ENCODE results near the gene SLC2A4RG. TPM values are rescaled to one million over a fixed set of nuclear protein-coding genes. Genes with fewer than 3 reads are reported as not detected.

SLC2A4RG gene
- total and polyA plus RNA-seq, 2 of the 13 experiments (the other 11 are each of a cell fraction or from before 2014, with no cell fraction given), result 91.4 to 95.9 TPM

DNA sequence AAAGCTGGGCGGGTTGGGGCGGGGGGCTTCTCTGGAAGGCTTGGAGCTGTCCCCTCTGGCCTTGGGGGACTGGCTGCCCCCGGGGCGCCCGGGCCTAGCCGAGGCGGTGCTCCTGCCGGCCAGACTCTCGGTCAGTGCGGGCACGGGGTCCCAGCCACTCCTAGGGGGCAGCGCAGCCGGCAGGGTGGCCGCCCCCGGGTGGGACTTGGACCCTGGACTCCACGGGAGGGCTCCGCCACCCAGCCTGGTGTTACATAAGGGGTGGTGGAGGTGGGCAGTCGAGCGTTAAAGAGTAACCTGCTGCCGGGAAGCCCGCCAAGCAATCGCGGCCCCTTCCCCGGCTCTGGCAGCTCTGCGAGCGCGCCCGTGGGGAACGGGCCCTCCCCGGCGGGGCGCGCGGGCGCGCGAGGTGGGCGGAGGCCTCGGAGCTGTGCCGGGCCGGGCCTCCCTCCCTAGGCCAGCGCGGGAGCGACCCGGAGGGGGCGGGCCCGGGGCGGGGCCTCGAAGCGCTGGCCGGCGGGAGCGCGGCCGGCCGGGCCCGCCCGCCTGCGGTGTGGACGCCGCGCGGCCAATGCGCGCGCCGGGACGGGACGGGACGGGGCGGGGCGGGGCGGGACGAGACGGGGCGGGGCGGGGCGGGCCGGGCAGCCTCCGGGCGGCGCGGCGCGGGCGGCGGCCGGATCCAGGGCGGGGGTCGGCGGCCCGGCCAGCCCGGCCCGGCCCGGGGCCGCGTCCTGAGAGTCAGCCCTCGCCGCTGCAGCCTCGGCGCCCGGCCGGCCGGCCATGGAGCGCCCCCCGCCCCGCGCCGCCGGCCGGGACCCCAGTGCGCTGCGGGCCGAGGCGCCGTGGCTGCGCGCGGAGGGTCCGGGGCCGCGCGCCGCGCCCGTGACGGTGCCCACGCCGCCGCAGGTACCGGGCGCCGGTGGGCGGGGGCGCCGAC lies at the start of gene SLC2A4RG (continued):
- no peak for TF ChIP-seq ZNF354B (CRISPR knock-in tag; IDR thresholded peaks at IDR 0.05)
- TF ChIP-seq BCL6 (CRISPR knock-in tag; IDR thresholded peaks at IDR 0.05), result peak; percentile 87
- TF ChIP-seq, protein P1, sequence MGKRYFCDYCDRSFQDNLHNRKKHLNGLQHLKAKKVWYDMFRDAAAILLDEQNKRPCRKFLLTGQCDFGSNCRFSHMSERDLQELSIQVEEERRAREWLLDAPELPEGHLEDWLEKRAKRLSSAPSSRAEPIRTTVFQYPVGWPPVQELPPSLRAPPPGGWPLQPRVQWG (CRISPR knock-in tag; IDR thresholded peaks at IDR 0.05; ENCODE audit: borderline replicate concordance, low read depth), result no peak
- TF ChIP-seq KMT2B (CRISPR knock-in tag; IDR thresholded peaks at IDR 0.05), result no peak; the same call in 1 of the 2 replicates
- TF ChIP-seq, protein P2, sequence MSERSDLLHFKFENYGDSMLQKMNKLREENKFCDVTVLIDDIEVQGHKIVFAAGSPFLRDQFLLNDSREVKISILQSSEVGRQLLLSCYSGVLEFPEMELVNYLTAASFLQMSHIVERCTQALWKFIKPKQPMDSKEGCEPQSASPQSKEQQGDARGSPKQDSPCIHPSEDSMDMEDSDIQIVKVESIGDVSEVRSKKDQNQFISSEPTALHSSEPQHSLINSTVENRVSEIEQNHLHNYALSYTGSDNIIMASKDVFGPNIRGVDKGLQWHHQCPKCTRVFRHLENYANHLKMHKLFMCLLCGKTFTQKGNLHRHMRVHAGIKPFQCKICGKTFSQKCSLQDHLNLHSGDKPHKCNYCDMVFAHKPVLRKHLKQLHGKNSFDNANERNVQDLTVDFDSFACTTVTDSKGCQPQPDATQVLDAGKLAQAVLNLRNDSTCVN (CRISPR knock-in tag; IDR thresholded peaks at IDR 0.05; ENCODE audit: borderline replicate concordance), result no peak
- TF ChIP-seq, protein P3, sequence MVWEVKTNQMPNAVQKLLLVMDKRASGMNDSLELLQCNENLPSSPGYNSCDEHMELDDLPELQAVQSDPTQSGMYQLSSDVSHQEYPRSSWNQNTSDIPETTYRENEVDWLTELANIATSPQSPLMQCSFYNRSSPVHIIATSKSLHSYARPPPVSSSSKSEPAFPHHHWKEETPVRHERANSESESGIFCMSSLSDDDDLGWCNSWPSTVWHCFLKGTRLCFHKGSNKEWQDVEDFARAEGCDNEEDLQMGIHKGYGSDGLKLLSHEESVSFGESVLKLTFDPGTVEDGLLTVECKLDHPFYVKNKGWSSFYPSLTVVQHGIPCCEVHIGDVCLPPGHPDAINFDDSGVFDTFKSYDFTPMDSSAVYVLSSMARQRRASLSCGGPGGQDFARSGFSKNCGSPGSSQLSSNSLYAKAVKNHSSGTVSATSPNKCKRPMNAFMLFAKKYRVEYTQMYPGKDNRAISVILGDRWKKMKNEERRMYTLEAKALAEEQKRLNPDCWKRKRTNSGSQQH (CRISPR knock-in tag; IDR thresholded peaks at IDR 0.05; ENCODE audit: low read depth), result peak; percentile 42; the same call in 1 of the 2 replicates
- TF ChIP-seq, protein P4, sequence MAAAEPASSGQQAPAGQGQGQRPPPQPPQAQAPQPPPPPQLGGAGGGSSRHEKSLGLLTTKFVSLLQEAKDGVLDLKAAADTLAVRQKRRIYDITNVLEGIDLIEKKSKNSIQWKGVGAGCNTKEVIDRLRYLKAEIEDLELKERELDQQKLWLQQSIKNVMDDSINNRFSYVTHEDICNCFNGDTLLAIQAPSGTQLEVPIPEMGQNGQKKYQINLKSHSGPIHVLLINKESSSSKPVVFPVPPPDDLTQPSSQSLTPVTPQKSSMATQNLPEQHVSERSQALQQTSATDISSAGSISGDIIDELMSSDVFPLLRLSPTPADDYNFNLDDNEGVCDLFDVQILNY (CRISPR knock-in tag; conservative IDR thresholded peaks at IDR 0.05), result peak; percentile 76
- TF ChIP-seq NFYC (CRISPR knock-in tag; IDR thresholded peaks at IDR 0.05), result no peak
- no peak for TF ChIP-seq NCOA5 (CRISPR knock-in tag; IDR thresholded peaks at IDR 0.05)
- TF ChIP-seq SIX4 (CRISPR knock-in tag; IDR thresholded peaks at IDR 0.05), result peak; percentile 61; the same call in 1 of the 2 replicates
- no peak for TF ChIP-seq JUND (CRISPR knock-in tag; IDR thresholded peaks at IDR 0.05)
- no peak for TF ChIP-seq SSRP1 (CRISPR knock-in tag; IDR thresholded peaks at IDR 0.05)
- peak; percentile 75; the same call in 1 of the 2 replicates for TF ChIP-seq ZNF160 (CRISPR knock-in tag; IDR thresholded peaks at IDR 0.05)
- TF ChIP-seq NCOA2 (CRISPR knock-in tag; IDR thresholded peaks at IDR 0.05), result peak; percentile 86
- peak; percentile 95 for TF ChIP-seq PHF21A (CRISPR knock-in tag; IDR thresholded peaks at IDR 0.05)
- TF ChIP-seq TBP (CRISPR knock-in tag; IDR thresholded peaks at IDR 0.05), result peak; percentile 88; the same call in 1 of the 2 replicates
- peak; percentile 48; the same call in 1 of the 2 replicates for TF ChIP-seq ZBTB1 (CRISPR knock-in tag; IDR thresholded peaks at IDR 0.05; ENCODE audit: borderline replicate concordance)
- no peak for TF ChIP-seq EZH2 (conservative IDR thresholded peaks at IDR 0.05; ENCODE audit: low read depth, low read length)
- TF ChIP-seq, protein P5, sequence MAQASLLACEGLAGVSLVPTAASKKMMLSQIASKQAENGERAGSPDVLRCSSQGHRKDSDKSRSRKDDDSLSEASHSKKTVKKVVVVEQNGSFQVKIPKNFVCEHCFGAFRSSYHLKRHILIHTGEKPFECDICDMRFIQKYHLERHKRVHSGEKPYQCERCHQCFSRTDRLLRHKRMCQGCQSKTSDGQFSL (CRISPR knock-in tag; IDR thresholded peaks at IDR 0.05), result peak; percentile 86
- peak; percentile 78 for TF ChIP-seq CEBPG (CRISPR knock-in tag; IDR thresholded peaks at IDR 0.05)
- TF ChIP-seq ARNT (IDR thresholded peaks at IDR 0.05), result no peak
- peak; percentile 92; the same call in 1 of the 2 replicates for TF ChIP-seq ZNF782 (CRISPR knock-in tag; IDR thresholded peaks at IDR 0.05; ENCODE audit: borderline replicate concordance)
- TF ChIP-seq, protein P6, sequence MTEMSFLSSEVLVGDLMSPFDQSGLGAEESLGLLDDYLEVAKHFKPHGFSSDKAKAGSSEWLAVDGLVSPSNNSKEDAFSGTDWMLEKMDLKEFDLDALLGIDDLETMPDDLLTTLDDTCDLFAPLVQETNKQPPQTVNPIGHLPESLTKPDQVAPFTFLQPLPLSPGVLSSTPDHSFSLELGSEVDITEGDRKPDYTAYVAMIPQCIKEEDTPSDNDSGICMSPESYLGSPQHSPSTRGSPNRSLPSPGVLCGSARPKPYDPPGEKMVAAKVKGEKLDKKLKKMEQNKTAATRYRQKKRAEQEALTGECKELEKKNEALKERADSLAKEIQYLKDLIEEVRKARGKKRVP (CRISPR knock-in tag; IDR thresholded peaks at IDR 0.05), result peak in 1 of 2 experiments; percentile 72; a peak in 2 of 4 replicates

Measured in HepG2 (cell line).